Stimulated activated CD4-positive, alpha-beta T cell treated with anti-CD3 and anti-CD28 coated beads, TNF-alpha, amount 100 ng/mL, for 48 hours (primary cell): Measurements from ENCODE around the gene DROSHA.
"Not testable (repeated sequence)": the region's sequence is repeated elsewhere in the genome, so short reads cannot be mapped to it uniquely, and the experiment has no call there.

ENCODE experiments used
- DNase-seq, 3 donors: peaks; one replicate each; pipeline ENCODE4 v3.0.0-alpha.2; 2020; ENCODE audit warnings: low read depth in 3 of 3

DROSHA gene, protein sequence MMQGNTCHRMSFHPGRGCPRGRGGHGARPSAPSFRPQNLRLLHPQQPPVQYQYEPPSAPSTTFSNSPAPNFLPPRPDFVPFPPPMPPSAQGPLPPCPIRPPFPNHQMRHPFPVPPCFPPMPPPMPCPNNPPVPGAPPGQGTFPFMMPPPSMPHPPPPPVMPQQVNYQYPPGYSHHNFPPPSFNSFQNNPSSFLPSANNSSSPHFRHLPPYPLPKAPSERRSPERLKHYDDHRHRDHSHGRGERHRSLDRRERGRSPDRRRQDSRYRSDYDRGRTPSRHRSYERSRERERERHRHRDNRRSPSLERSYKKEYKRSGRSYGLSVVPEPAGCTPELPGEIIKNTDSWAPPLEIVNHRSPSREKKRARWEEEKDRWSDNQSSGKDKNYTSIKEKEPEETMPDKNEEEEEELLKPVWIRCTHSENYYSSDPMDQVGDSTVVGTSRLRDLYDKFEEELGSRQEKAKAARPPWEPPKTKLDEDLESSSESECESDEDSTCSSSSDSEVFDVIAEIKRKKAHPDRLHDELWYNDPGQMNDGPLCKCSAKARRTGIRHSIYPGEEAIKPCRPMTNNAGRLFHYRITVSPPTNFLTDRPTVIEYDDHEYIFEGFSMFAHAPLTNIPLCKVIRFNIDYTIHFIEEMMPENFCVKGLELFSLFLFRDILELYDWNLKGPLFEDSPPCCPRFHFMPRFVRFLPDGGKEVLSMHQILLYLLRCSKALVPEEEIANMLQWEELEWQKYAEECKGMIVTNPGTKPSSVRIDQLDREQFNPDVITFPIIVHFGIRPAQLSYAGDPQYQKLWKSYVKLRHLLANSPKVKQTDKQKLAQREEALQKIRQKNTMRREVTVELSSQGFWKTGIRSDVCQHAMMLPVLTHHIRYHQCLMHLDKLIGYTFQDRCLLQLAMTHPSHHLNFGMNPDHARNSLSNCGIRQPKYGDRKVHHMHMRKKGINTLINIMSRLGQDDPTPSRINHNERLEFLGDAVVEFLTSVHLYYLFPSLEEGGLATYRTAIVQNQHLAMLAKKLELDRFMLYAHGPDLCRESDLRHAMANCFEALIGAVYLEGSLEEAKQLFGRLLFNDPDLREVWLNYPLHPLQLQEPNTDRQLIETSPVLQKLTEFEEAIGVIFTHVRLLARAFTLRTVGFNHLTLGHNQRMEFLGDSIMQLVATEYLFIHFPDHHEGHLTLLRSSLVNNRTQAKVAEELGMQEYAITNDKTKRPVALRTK (N-terminal part only)

DNA sequence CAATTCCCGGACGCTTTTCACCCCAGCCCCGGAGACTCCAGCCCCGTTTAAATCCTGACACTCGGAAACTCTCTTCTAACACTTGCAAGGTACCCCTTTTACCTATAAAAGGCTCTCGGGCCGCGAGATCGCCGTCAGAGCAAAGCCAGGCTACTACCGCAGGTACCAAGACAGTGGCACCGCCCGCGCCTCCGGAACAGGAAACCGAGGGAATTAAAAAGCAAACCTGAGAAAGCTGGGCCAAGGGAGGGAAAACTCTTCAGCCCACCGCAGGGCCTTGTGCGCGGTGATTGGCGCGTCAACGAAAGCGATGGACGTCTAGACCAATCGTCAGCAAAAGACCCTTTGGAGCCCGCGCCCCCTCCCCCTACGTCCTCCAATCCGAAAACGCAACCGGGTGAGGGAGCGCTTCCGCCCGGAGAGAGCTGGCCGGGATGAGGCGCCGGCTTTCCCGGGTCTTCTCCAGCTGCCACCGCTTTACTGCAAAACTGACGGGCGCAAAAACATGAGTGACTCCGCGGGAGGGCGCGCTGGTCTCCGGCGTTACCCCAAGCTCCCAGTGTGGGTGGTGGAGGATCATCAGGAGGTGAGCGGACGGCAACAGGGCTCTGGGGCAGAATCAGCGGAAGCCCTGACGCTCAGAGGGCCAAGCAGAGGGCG lies at the start of gene DROSHA, which contains the start of gene C5orf22:
Gene DROSHA (minus strand): TSS at position 206 of the 660 bp plus-strand sequence. CDS start 3,034 bp downstream, outside the sequence.
Gene C5orf22 (plus strand): TSS at position 414 of the 660 bp plus-strand sequence. CDS start 92 bp downstream, at position 506.
- DNase-seq, result peak; percentile 81 to 93 (median 89)

DNA sequence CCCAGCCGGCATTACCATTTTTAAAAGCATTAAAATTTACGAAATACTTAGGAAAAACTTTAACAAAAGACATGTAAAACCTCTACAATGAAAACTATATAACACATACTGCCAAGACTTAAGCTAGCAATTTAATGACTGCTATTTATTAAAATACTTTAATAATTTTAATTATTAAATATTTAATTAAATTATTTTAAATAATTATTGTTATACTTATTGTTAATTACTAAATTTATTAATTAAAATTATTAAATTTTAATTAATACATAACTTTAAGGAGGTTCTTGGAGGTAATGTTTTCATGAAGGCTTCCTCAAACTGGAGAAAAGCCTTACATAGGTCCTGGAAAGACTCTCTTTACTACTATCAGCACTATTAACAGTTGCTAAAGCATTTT lies 47.7 kb upstream of the DROSHA start:
- DNase-seq, result no peak

DNA sequence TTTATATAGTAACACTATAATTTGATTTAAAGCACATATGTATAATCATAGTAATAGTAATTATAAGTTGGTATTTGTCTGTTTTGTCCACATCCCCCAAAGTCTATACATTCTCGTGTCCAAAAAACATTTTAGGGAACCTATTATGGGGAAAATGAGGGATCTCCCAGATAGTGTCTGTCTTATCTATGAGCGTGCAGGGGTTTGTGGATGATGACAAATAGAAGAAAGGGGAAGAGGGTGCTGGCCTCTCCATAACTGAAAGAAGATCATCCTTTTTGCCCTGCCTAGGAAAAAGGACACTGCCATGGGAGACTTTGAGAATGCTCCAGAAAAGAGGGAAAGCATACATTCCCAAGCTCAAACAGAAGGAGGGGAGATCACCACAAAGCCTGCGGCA lies 45.5 kb upstream of the DROSHA start:
- DNase-seq, result no peak

DNA sequence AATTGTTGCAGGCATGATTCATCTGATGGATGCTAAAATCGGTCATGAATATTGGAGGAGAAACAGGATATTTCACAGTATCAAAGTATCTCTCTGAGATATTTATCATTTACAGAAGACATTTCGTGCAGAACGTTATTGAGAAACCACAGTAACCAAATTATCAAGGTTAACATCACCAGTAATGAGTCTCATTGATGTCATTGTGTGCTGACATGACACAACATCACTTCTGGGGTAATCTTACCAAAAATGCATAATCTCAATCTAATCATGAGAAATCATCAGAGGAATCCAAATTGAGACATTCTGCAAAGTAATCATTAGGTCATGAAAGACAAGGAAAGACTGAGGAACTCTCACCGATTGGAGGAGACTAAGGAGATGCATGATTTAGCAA lies 42.9 kb upstream of the DROSHA start:
- DNase-seq, result no peak

DNA sequence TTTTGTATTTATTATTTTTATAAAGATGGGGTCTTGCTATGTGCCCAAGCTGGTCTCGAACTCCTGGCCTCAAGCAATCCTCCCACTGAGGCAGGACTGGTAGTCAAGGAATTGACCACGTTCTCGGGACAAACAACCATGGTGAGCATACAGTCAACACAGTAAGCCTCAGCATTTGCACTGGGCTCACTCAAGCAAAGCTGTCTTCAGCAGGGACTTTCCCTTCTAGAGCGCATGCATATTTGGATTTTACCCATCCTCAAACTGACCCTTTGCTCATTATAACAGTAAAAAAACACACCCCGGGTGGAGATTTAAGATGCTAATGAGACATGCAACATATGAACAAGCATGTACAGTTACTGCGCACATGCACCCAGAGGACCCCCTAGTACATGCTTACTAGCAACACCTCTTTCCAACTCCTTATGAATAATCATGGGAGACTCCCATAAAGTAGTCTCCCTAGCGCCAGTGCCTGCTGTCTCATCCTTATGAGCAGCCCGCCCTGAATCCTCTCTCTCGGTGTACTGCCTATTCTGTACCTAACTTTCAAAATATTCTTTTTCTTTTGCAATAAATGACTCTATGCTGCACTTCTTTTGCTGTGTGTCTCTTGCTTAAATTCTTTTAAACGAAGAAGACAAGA lies 41.7 kb upstream of the DROSHA start:
- no peak for DNase-seq

DNA sequence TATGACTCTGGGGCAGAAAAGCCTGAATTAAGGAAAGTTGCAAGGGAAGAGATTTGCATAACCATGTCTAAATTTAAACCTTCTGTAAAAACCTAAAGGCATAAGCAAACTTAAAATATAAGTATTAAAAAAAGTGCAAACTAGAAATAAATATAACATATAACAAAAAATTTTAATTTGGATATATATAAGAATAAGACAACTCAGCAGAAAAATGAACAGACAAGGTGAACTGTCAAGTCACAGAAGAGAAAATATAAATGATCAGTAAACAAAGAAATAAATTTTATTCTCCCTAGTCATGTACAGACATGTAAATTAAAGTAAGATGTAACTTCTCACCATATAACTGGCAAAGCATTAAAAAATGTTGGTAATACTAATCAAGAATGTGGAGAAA lies 37.2 kb upstream of the DROSHA start:
- DNase-seq, result no peak

DNA sequence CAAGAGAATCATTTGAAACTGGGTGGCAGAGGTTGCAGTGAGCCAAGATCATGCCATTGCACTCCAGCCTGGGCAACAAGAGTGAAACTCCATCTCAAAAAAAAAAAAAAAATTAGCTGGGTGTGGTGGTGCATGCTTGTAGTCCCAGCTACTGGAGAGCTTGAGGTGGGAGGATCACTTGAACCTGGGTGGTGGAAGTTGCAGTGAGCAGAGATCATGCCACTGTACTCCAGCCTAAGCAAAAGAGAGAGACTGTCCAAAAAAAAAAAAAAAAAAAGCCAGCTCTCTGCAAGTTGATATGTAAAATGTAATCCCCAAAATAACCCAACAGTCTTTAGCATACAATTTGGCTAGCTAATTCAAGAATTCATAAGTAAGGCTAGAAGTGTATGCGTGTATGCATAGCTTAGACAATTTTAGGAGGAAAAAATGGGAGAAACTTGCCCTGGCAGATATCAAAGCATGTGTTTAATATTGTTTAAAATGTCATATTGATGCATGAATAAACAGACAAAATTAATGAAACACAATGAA lies 36.5 kb upstream of the DROSHA start:
- no peak for DNase-seq

DNA sequence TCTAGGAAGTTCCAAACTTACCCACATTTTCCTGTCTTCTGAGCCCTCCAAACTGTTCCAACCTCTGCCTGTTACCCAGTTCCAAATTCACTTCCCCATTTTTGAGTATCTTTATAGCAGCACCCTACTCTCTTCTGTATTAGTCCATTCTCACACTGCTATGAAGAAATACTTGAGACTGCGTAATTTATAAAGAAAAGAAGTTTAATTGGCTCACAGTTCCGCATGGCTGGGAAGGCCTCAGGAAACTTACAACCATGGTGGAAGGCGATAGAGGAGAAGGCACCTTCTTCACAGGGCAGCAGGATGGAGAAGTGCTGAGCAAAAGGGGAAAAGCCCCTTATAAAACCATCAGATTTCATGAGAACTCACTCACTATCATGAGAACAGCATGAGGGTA lies 34.5 kb upstream of the DROSHA start:
- DNase-seq, result not testable (repeated sequence)

DNA sequence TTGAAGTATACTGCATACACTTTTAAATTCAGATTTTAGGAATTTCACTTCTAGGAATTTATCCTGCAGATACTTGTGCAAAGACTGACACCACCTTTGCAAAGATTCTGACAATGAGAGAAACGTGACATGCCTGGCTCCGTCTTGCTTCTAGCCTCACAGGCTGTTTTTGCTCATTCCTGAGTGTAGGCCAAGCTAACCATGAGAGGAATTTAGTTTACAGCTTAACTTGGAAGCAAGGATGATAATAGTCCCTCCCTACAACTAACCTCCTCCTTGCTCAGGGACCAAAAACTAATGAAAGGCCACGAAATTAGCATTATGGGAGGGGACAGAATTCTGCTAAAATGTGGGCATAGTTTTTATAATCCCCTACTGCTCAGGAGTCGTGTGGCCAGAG lies 31.3 kb upstream of the DROSHA start:
- no peak for DNase-seq

DNA sequence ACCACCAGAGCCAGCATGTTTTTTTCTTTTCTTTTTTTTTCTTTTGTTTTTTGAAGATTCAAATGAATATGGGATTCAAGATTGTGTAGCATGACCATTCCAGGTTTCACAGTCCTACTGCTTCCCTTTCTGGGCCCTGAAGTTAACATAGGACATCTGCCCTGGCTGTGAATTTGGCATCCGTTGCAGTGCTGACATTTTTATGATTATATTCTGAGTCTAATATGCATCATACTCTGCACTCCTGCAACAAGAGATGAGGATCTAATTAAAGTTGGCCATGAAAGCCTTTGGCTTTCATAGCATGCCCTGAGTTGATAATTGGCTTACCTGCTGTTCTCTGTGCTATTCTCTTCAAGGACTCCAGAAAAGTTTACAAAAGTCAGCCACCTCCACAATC lies 30.1 kb upstream of the DROSHA start:
- DNase-seq, result no peak

DNA sequence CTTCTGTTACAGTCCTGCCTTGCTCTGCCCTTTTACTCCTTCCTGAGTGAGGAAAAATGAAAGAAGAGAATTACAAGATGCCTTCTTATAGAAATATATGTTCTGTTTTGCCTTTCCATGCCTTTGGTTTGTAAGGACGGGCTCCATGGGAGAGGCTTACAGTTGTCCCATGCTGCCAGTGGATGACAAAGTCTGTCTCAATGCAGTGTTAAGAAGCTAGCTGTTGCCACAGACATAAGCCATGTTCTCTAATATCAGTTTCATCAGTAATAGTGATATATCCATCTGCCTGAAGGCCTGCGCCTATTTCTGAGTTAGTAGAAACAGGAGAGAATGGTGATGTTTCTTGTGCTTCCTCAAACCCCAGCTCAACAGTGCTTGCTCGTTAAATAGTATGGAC lies 28.0 kb upstream of the DROSHA start:
- DNase-seq, result no peak

DNA sequence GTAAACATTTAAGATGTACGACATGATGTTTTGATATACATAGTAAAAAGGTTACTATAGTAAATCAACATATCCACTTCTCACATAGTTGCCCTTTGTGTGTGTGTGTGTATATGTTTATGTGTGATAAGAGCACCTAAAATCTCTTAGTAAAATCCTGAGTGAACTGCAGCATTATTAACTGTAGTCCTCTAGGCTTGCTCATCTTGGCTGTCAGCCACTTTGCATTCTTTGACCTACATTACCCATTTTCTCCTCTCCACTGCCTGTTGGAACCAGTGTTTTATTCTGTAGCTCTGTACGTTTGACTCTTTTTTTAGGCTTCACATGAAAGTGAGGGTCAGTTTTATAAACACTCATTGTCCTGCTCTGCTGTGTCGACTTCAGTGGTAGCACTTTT lies 24.6 kb upstream of the DROSHA start:
- DNase-seq, result no peak

DNA sequence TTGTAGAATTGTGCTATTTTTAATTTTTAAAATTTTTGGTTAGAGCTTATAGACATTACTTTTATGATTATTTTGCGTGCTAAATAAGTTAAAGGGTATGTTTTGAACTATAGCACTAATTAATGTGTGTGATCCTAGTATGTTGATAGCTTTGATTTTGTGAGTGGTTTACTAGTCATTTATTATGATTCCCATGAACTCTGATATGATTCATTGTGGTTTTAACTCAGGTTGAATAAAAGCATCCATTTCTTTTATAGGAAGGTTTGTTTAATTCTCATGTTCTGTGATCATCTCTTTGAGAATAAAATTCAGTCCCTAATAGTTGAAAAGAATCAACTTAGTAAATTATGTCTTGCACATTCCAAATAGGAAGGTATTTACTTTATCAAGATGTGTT lies 22.7 kb upstream of the DROSHA start:
- no peak for DNase-seq

DNA sequence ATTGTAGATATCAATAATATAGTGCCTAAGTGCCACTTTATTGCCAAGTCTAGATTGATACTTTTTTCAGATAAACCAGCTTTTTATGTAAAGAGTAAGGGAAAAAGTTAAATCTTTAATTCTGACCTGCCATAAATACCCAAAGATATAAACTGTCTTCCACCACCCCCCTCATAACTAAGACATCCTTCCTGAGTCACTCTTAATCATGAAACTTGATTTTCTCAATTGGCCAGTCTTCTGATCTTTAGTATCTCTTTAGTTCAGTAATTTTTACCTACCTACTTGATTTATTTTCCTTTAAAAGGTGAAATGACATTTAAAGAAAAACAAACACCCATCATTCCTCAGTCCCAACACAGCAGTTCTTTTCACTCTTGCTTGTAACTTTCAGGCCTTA lies 22.0 kb upstream of the DROSHA start:
- DNase-seq, result no peak

DNA sequence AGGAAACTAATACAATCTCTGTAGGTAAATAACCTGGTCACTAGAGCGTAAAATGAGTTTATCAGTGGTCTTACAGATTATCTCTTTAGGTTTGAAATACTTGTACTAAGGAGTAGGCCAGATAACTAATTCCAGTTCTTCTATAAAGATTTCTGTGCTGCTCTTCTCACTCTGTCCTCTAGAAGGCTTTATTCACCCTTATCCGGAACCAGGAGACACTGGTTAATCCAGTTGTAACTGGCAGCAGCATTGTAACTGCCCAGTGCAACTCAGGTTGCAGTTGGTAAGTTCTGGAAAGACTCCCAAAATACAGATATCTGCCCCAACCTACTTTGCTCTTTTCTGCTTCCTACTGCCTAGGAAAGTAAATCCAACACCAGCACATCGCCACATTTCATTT lies 20.0 kb upstream of the DROSHA start:
- DNase-seq, result no peak

DNA sequence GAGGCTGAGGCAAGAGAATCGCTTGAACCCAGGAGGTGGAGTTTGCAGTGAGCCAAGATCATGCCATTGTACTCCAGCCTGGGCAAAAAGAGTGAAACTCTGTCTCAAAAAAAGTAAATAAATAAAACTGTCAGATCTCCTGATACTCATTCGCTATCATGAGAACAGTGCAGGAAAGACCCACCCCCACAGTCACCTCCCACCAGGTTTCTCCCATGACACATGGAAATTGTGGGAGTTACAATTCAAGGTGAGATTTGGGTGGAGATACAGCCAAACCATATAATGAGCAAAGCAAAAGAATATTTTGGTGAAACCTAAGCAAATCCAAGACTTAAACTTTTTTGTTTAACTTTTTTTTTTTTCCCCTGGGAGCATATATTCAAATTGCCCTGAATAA lies 17.2 kb upstream of the DROSHA start:
- not testable (repeated sequence) for DNase-seq

DNA sequence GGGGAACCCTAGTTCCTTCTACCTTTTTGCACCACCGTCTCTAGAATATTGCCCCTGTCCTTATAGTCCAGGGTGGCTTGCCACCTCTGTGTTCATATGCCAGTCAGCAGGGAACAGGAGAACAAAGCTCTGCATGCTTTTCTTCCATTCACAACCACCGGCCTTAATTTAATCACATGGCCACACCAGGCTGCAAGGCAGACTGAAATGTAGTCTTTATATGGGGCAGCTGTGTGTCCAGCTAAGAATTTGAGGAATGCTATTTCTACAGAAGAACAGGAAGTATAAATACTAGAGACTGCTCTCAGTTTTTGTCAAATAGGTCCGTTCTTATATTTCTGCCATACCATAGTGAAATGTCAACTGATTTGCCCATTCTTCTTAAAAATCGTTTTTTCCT lies 6.0 kb upstream of the DROSHA start:
- DNase-seq, result no peak

DNA sequence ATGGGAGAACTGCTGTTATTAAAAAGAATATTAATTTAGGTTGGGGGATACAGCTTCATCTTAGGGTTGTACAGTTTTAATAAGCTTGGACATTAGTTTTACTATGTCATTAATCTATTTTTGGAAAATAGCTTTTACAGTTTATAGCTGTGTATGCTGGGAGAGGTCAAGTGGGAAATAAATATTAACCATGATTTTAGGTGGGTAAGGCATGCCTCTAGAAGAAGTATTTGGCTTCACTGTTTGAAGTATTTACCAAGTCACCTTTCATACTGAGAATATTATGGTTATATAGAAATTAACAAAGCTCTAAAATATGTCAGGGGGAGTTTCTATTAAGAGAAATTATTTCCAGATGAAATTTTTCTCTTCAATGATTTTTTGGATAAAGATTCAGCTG lies 5.5 kb upstream of the DROSHA start:
- DNase-seq, result no peak

DNA sequence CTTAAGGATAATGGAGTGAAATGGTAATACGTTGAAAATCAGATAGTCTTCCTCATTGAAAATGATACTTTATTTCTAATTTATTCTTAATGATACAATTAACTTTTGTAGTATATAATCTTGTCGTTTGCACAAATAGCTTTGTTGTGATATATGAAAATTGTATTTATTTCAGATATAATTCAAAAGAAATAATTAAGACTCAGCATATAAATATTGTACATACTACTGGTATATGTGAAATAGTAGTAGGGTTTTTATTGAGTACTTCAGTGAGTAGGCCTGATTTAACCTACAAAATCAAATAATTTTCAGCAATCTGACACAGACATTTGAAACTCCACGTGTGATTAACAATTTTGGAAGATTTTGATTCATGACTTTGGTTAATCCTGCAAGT lies 5.0 kb upstream of the DROSHA start:
- DNase-seq, result no peak

DNA sequence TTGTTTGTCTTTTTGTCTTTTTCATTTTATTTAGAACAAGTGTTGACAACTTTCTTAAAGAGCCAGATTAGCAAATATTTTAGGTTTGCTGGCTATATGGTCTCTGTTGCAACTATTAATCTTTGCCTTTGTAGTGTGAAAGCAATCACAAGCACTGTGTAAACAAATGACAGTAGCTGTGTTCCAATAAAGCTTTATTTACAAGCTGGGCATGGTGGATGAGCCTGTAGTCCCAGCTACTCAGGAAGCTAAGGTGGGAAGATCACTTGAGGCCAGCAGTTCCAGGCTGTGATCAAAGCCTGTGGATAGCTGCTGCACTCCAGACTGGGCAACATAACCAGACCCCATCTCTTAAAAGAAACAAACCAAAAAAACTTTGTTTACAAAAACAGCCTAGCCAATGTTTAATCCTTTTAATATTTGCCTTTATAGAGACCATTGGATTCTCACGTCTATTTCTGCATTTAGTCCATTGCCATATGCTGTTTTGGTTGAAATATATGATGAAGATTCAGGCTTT lies 2.7 kb upstream of the DROSHA start:
- no peak for DNase-seq

DNA sequence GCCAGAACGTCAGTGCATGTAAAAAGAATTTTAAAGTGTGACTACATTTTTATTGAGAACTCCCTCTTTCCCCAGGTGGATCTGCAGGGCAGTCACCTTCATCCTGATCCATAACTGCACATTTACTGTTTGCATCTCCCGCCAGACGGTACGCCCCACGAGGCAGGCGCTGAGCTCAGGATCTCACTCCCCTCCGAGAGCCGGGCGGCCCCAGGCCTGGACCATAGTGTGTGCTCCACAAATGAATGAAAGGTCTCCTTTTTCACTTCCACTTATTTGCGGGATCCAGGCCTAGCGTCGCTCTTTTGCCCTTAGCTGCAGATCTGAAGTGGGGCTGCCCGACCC lies 378 bp downstream of the DROSHA start:
- peak in 1 of 3 donors; percentile 16 for DNase-seq
